Measurements from ENCODE around the gene SAA4. TPM values are rescaled to one million over a fixed set of nuclear protein-coding genes. Genes with fewer than 3 reads are reported as not detected.
"Not testable (repeated sequence)": the region's sequence is repeated elsewhere in the genome, so short reads cannot be mapped to it uniquely, and the experiment has no call there.

SAA4 gene
- total RNA-seq, 1 donor from 2014 or later, result not detected

GRCh38 chr11:18254781-18255361 lies 18.3 kb upstream of the SAA4 start:
- TF ChIP-seq CTCF (IDR thresholded peaks at IDR 0.05; ENCODE audit: partially characterized antibody, unreplicated experiment), result no peak
- Mint-ChIP-seq H3K27me3 (ENCODE audit: unreplicated experiment) (peaks cover 4% of the 10 kb centered on the region), H3K9me3 (ENCODE audit: unreplicated experiment) (no peaks in the 10 kb centered on the region), H3K36me3 (ENCODE audit: unreplicated experiment) (no peaks in the 10 kb centered on the region), H3K4me1 (ENCODE audit: low read depth, unreplicated experiment) (no peaks in the 10 kb centered on the region), H3K27ac (ENCODE audit: unreplicated experiment) (no peak overlapping the region), H3K4me3 (ENCODE audit: unreplicated experiment) (no peak overlapping the region)
- DNase-seq, result no peak

GRCh38 chr11:18253778-18254338 lies 17.3 kb upstream of the SAA4 start:
- H3K9me3 Mint-ChIP-seq (ENCODE audit: unreplicated experiment), result no peaks in the 10 kb centered on the region
- H3K4me1 Mint-ChIP-seq (ENCODE audit: low read depth, unreplicated experiment), result no peaks in the 10 kb centered on the region
- H3K4me3 Mint-ChIP-seq (ENCODE audit: unreplicated experiment), result no peak overlapping the region
- no peaks in the 10 kb centered on the region for H3K36me3 Mint-ChIP-seq (ENCODE audit: unreplicated experiment)
- no peak for DNase-seq
- TF ChIP-seq CTCF (IDR thresholded peaks at IDR 0.05; ENCODE audit: partially characterized antibody, unreplicated experiment), result no peak
- H3K27me3 Mint-ChIP-seq (ENCODE audit: unreplicated experiment), result peaks cover 4% of the 10 kb centered on the region
- H3K27ac Mint-ChIP-seq (ENCODE audit: unreplicated experiment), result no peak overlapping the region

- H3K27me3 Mint-ChIP-seq (ENCODE audit: unreplicated experiment), result peaks cover 4% of the 10 kb centered on the region
Observed at GRCh38 chr11:18253233-18253632, 16.6 kb upstream of the SAA4 start.

GRCh38 chr11:18248561-18248960 lies 12.0 kb upstream of the SAA4 start, which contains the start of gene SAA2:
SAA2 (minus strand) TSS chr11:18248668; CDS start chr11:18248011, 657 bp downstream.
- Mint-ChIP-seq H3K9me3 (ENCODE audit: unreplicated experiment) (no peaks in the 10 kb centered on the region), H3K4me3 (ENCODE audit: unreplicated experiment) (no peak within 1 kb of the TSS), H3K27ac (ENCODE audit: unreplicated experiment) (no peak within 1 kb of the TSS), H3K36me3 (ENCODE audit: unreplicated experiment) (no peaks in the 10 kb centered on the region), H3K4me1 (ENCODE audit: low read depth, unreplicated experiment) (no peaks in the 10 kb centered on the region), H3K27me3 (ENCODE audit: unreplicated experiment) (peaks cover 2% of the 10 kb centered on the region)
- DNase-seq, result no peak
- no peak for TF ChIP-seq CTCF (IDR thresholded peaks at IDR 0.05; ENCODE audit: partially characterized antibody, unreplicated experiment)

More at GRCh38 chr11:18253233-18253632, 16.6 kb upstream of the SAA4 start:
- no peaks in the 10 kb centered on the region for H3K4me1 Mint-ChIP-seq (ENCODE audit: low read depth, unreplicated experiment)
- no peak overlapping the region for H3K27ac Mint-ChIP-seq (ENCODE audit: unreplicated experiment)
- H3K4me3 Mint-ChIP-seq (ENCODE audit: unreplicated experiment), result no peak overlapping the region
- no peak for DNase-seq
- no peak for TF ChIP-seq CTCF (IDR thresholded peaks at IDR 0.05; ENCODE audit: partially characterized antibody, unreplicated experiment)
- H3K36me3 Mint-ChIP-seq (ENCODE audit: unreplicated experiment), result no peaks in the 10 kb centered on the region
- no peaks in the 10 kb centered on the region for H3K9me3 Mint-ChIP-seq (ENCODE audit: unreplicated experiment)

- not testable (repeated sequence) for H3K36me3 Mint-ChIP-seq (ENCODE audit: unreplicated experiment); H3K27ac Mint-ChIP-seq (ENCODE audit: unreplicated experiment); H3K9me3 Mint-ChIP-seq (ENCODE audit: unreplicated experiment); H3K4me3 Mint-ChIP-seq (ENCODE audit: unreplicated experiment); H3K4me1 Mint-ChIP-seq (ENCODE audit: low read depth, unreplicated experiment); DNase-seq; H3K27me3 Mint-ChIP-seq (ENCODE audit: unreplicated experiment)
Observed at GRCh38 chr11:18247191-18247581, 10.6 kb upstream of the SAA4 start.

GRCh38 chr11:18246379-18247190 lies 10.0 kb upstream of the SAA4 start:
- not testable (repeated sequence) for H3K4me1 Mint-ChIP-seq (ENCODE audit: low read depth, unreplicated experiment); H3K36me3 Mint-ChIP-seq (ENCODE audit: unreplicated experiment); H3K9me3 Mint-ChIP-seq (ENCODE audit: unreplicated experiment); H3K27me3 Mint-ChIP-seq (ENCODE audit: unreplicated experiment); H3K4me3 Mint-ChIP-seq (ENCODE audit: unreplicated experiment); DNase-seq; H3K27ac Mint-ChIP-seq (ENCODE audit: unreplicated experiment)

Data from glutamatergic neuron (in vitro differentiated cells).